DOHH2 (cell line): ENCODE measurements around the gene DNAJB12.

Experiments used
- EZH2phosphoT487 ChIP-seq: fragments of 200-600 bp; sonication (generic); IDR thresholded peaks from 2 replicates; pipeline ENCODE4 v1.6.1; 2017; ENCODE audit warnings: borderline replicate concordance, mild to moderate bottlenecking, antibody characterized with exemption, low read length, moderate library complexity, mixed read lengths
- TF ChIP-seq, protein P1 (sequence below): fragments of 200-600 bp; sonication (generic); IDR thresholded peaks from one replicate; pipeline ENCODE4 v1.5.1; 2014; ENCODE audit warnings: antibody characterized with exemption, mild to moderate bottlenecking, low read depth, low read length; ENCODE audit not compliant: poor library complexity, severe bottlenecking

DNA sequence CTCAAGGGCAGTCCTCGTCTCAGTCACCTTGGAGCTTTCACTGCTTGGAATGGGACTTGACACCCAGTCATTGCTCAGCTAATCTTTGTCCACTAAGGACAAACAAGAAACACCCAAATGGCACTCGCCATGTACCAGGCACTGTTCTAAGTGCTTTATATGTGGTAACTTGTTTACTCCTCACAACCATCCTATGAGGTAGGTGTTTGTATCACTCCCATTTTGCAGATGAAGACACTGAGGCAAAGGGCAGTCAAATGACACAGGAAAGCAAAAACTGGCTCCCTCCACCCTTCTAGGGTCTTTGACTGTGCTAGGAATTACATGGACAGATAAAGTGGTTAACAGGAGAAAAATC, 24.7 kb downstream of the DNAJB12 start:
- TF ChIP-seq, protein P1, sequence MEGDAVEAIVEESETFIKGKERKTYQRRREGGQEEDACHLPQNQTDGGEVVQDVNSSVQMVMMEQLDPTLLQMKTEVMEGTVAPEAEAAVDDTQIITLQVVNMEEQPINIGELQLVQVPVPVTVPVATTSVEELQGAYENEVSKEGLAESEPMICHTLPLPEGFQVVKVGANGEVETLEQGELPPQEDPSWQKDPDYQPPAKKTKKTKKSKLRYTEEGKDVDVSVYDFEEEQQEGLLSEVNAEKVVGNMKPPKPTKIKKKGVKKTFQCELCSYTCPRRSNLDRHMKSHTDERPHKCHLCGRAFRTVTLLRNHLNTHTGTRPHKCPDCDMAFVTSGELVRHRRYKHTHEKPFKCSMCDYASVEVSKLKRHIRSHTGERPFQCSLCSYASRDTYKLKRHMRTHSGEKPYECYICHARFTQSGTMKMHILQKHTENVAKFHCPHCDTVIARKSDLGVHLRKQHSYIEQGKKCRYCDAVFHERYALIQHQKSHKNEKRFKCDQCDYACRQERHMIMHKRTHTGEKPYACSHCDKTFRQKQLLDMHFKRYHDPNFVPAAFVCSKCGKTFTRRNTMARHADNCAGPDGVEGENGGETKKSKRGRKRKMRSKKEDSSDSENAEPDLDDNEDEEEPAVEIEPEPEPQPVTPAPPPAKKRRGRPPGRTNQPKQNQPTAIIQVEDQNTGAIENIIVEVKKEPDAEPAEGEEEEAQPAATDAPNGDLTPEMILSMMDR, result no peak
- no peak for TF ChIP-seq EZH2phosphoT487
